Immature natural killer cell (primary cell): ENCODE data around the gene BFSP1. TPM values are rescaled to one million over a fixed set of nuclear protein-coding genes. Genes with fewer than 3 reads are reported as not detected.

Experiments used
- DNase-seq, 3 donors: peaks; one replicate each; pipeline ENCODE4 v3.0.0; 2022; ENCODE audit warnings: mixed read lengths in 1 of 3
- H3K27ac Mint-ChIP-seq, 6 donors: one replicate each; pipeline ENCODE4 v1.8.0; 2020; ENCODE audit warnings: mixed read lengths in 6 of 6, mild to moderate bottlenecking in 5 of 6, inconsistent platforms in 4 of 6, moderate library complexity in 3 of 6
- H3K27me3 Mint-ChIP-seq, 3 donors: one replicate each; pipeline ENCODE4 v1.8.0; 2020 to 2021; ENCODE audit warnings: low read depth in 3 of 3, mild to moderate bottlenecking in 3 of 3, mixed read lengths in 3 of 3, moderate library complexity in 3 of 3, inconsistent platforms in 1 of 3
- H3K36me3 Mint-ChIP-seq, 3 donors: one replicate each; pipeline ENCODE4 v1.8.0; 2020; ENCODE audit warnings: mixed read lengths in 3 of 3, inconsistent platforms in 2 of 3, mild to moderate bottlenecking in 2 of 3
- H3K4me1 Mint-ChIP-seq, 2 donors: one replicate each; pipeline ENCODE4 v1.8.0; 2020; ENCODE audit warnings: inconsistent platforms in 2 of 2, mild to moderate bottlenecking in 2 of 2, mixed read lengths in 2 of 2, moderate library complexity in 1 of 2
- H3K4me3 Mint-ChIP-seq, 5 donors: one replicate each; pipeline ENCODE4 v1.8.0; 2020; ENCODE audit warnings: mild to moderate bottlenecking in 5 of 5, mixed read lengths in 5 of 5, inconsistent platforms in 3 of 5, moderate library complexity in 3 of 5
- H3K9me3 Mint-ChIP-seq, 6 donors: one replicate each; pipeline ENCODE4 v1.8.0; 2020; ENCODE audit warnings: mild to moderate bottlenecking in 6 of 6, mixed read lengths in 6 of 6, inconsistent platforms in 4 of 6, moderate library complexity in 3 of 6
- polyA plus RNA-seq, 3 donors: library from polyadenylated mRNA; unstranded; fragments of 300-500 nt; fragmentation: Illumina TruSeq; gene quantifications; one replicate each; pipeline ENCODE4 v1.2.3, GENCODE V29; 2021

Gene BFSP1
- polyA plus RNA-seq, 3 donors from 2014 or later = 4.8 to 6.6 (median 5.8) TPM

- peaks cover 9 to 21% (median 9%) of the 10 kb centered on the region in 3 donors for H3K27me3 Mint-ChIP-seq
- DNase-seq = no peak
- H3K27ac Mint-ChIP-seq = no peak overlapping the region
- no peaks in the 10 kb centered on the region for H3K9me3 Mint-ChIP-seq
- H3K4me3 Mint-ChIP-seq = no peak overlapping the region
- H3K36me3 Mint-ChIP-seq = peaks cover 0 to 8% (median 0%) of the 10 kb centered on the region in 3 donors
- peaks cover 14 to 16% of the 10 kb centered on the region in 2 donors for H3K4me1 Mint-ChIP-seq
Measured at GRCh38 chr20:17566345-17566744, 35.2 kb upstream of the BFSP1 start.

DNA sequence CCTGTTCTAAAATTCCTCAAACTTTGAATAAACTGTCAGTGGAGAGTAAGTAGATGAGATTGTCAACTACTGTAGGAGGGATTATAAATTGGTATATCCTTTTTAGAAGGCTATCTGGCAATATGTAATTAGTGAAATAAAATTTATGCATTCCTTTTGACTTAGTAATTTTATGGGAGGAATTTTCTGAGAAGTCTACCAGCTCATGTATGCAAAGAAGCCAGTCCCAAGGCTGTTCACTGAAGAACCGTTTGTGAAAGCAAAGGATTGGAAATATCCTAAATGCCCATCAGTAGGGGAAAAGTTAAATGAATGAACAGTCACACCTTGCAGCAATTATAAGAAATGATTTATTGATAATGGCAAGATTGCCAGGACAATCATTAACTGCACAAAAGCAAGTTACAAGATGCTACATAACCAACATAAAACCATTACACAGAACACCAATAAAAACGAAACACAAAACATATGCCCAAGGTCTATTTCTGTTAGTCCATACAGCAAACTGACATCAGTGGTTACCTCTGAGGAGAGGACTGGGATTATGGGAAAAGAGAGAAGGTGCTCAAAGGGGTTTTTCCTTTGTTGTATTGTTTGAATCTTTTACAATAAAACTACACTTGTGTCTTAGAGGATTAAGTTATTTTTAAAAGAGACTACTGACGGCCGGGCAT, 34.1 kb upstream of the BFSP1 start:
- Mint-ChIP-seq H3K9me3 (no peaks in the 10 kb centered on the region), H3K4me1 (peaks cover 6 to 7% of the 10 kb centered on the region in 2 donors), H3K4me3 (no peak overlapping the region), H3K27ac (no peak overlapping the region), H3K27me3 (peaks cover 6 to 14% (median 9%) of the 10 kb centered on the region in 3 donors), H3K36me3 (peaks cover 0 to 9% (median 0%) of the 10 kb centered on the region in 3 donors)
- no peak for DNase-seq

DNA sequence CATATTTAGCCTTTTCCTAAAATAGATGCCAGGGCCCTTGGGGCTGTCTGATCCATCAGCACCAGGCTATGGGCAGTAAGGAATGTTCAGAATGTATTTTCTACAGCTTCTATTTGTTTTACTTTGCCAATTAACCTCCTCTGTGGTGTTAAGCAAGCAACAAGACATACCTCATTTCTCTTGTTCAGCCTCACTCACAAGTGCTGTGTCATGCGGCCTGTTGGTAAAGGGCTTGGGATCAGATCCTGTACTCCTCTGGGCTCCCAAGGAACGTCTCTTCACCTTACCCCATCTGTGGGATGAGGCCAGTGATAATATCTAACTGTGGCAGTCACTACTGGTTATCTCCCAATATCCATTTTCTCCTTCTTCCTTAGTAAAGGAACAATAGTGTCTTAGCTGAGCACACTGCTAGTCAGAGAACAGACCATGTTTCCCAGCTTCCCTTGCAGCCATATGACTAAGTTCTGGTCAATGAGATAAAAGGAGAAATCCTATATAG, 31.7 kb upstream of the BFSP1 start:
- H3K9me3 Mint-ChIP-seq = no peaks in the 10 kb centered on the region
- no peak overlapping the region for H3K4me3 Mint-ChIP-seq
- H3K4me1 Mint-ChIP-seq = peaks cover 0 to 2% of the 10 kb centered on the region in 2 donors
- no peak overlapping the region for H3K27ac Mint-ChIP-seq
- peaks cover 0 to 11% (median 0%) of the 10 kb centered on the region in 3 donors for H3K36me3 Mint-ChIP-seq
- peaks cover 1 to 6% (median 4%) of the 10 kb centered on the region in 3 donors for H3K27me3 Mint-ChIP-seq
- DNase-seq = no peak

GRCh38 chr20:17560344-17561074, 29.3 kb upstream of the BFSP1 start:
- H3K4me1 Mint-ChIP-seq = peaks cover 0 to 2% of the 10 kb centered on the region in 2 donors
- no peak for DNase-seq
- H3K9me3 Mint-ChIP-seq = no peaks in the 10 kb centered on the region
- peaks cover 0 to 4% (median 4%) of the 10 kb centered on the region in 3 donors for H3K27me3 Mint-ChIP-seq
- H3K4me3 Mint-ChIP-seq = no peak overlapping the region
- H3K36me3 Mint-ChIP-seq = peaks cover 0 to 7% (median 0%) of the 10 kb centered on the region in 3 donors
- peak overlapping the region in 1 of 6 donors; percentile 5 for H3K27ac Mint-ChIP-seq

GRCh38 chr20:17559338-17559737, 28.2 kb upstream of the BFSP1 start:
- Mint-ChIP-seq H3K4me1 (peaks cover 0 to 2% of the 10 kb centered on the region in 2 donors), H3K4me3 (no peak overlapping the region), H3K27me3 (peaks cover 0 to 4% (median 2%) of the 10 kb centered on the region in 3 donors), H3K36me3 (peaks cover 0 to 3% (median 0%) of the 10 kb centered on the region in 3 donors), H3K27ac (no peak overlapping the region), H3K9me3 (no peaks in the 10 kb centered on the region)
- DNase-seq = no peak

GRCh38 chr20:17558941-17559304, 27.7 kb upstream of the BFSP1 start:
- DNase-seq = no peak
- Mint-ChIP-seq H3K4me1 (peaks cover 0 to 2% of the 10 kb centered on the region in 2 donors), H3K27ac (no peak overlapping the region)

GRCh38 chr20:17558154-17558940, 27.2 kb upstream of the BFSP1 start:
- Mint-ChIP-seq H3K9me3 (no peaks in the 10 kb centered on the region), H3K4me3 (no peak overlapping the region), H3K27me3 (peaks cover 0 to 4% (median 2%) of the 10 kb centered on the region in 3 donors), H3K27ac (no peak overlapping the region), H3K4me1 (peaks cover 0 to 2% of the 10 kb centered on the region in 2 donors), H3K36me3 (peaks cover 0 to 3% (median 0%) of the 10 kb centered on the region in 3 donors)
- no peak for DNase-seq

More at GRCh38 chr20:17558941-17559304, 27.7 kb upstream of the BFSP1 start:
- no peak overlapping the region for H3K4me3 Mint-ChIP-seq
- no peaks in the 10 kb centered on the region for H3K9me3 Mint-ChIP-seq
- H3K27me3 Mint-ChIP-seq = peaks cover 0 to 4% (median 2%) of the 10 kb centered on the region in 3 donors
- peaks cover 0 to 3% (median 0%) of the 10 kb centered on the region in 3 donors for H3K36me3 Mint-ChIP-seq

DNA sequence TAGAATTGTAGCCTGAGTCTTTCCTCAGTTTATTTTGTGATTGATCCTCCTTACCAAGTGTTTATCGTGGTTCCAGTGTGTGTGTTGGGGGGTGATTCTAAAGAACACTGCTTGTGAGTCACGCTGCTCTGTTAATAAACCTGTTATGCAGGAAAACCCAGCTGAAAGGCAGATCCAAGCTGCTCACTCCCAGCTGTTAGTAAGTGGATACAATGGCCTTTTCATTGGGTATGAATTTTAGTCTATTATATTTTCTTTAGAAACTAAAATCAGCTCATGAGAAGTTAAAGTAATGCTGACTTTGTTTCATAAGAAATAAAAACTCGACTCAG, 26.5 kb upstream of the BFSP1 start:
- DNase-seq = no peak
- Mint-ChIP-seq H3K27me3 (peaks cover 0 to 2% (median 2%) of the 10 kb centered on the region in 3 donors), H3K36me3 (peaks cover 0 to 3% (median 0%) of the 10 kb centered on the region in 3 donors), H3K9me3 (no peaks in the 10 kb centered on the region), H3K4me1 (peaks cover 0 to 2% of the 10 kb centered on the region in 2 donors), H3K27ac (no peak overlapping the region), H3K4me3 (no peak overlapping the region)

GRCh38 chr20:17556837-17557674, 25.9 kb upstream of the BFSP1 start:
- Mint-ChIP-seq H3K4me1 (peaks cover 0 to 2% of the 10 kb centered on the region in 2 donors), H3K9me3 (no peaks in the 10 kb centered on the region), H3K27ac (no peak overlapping the region), H3K27me3 (peaks cover 0 to 2% (median 2%) of the 10 kb centered on the region in 3 donors), H3K4me3 (no peak overlapping the region), H3K36me3 (peaks cover 0 to 3% (median 0%) of the 10 kb centered on the region in 3 donors)
- DNase-seq = no peak

DNA sequence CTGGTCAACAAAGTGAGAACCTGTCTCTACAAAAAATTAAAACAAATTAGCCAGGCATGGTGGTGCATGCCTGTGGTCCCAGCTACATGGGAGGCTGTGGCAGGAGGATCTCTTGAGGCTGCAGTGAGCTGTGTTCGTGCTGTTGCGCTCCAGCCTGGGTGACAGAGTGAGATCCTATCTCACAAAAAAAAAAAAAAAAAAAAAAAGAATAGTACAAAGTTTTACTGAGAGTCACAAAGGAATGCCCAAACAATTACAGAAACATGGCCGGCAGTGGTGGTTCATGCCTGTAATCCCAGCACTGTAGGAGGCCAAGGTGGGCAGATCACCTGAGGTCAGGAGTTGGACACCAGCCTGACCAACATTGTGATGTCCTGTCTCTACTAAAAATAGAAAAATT, 23.9 kb upstream of the BFSP1 start:
- no peak for DNase-seq
- Mint-ChIP-seq H3K9me3 (no peaks in the 10 kb centered on the region), H3K27ac (no peak overlapping the region), H3K36me3 (no peaks in the 10 kb centered on the region), H3K27me3 (peaks cover 0 to 2% (median 0%) of the 10 kb centered on the region in 3 donors), H3K4me1 (peaks cover 0 to 2% of the 10 kb centered on the region in 2 donors), H3K4me3 (no peak overlapping the region)

- no peak for DNase-seq
- Mint-ChIP-seq H3K4me3 (no peak overlapping the region), H3K36me3 (no peaks in the 10 kb centered on the region), H3K27ac (no peak overlapping the region), H3K9me3 (no peaks in the 10 kb centered on the region), H3K4me1 (no peaks in the 10 kb centered on the region), H3K27me3 (peaks cover 0 to 9% (median 2%) of the 10 kb centered on the region in 3 donors)
Measured at GRCh38 chr20:17549131-17549530, 18.0 kb upstream of the BFSP1 start.

DNA sequence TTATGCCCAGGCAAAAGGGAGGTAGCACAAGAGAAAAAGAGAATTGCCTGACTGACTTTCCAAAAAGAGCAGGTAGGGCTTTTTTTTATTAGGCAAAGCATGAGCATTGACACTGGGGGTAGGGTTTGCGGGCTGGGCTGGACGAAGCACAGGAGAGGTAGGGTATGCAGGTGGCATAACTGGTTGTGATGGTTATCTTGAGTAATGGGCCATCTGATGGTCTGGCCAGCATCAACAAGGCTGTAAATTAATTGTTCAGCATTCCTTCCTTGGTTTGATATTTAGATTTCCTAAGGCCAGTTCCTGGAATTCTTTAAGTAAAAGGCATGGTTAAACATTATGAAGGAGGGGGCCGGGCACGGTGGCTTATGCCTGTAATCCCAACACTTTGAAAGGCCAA, 13.9 kb upstream of the BFSP1 start:
- Mint-ChIP-seq H3K4me1 (no peaks in the 10 kb centered on the region), H3K9me3 (no peaks in the 10 kb centered on the region), H3K27ac (no peak overlapping the region), H3K27me3 (peaks cover 0 to 12% (median 4%) of the 10 kb centered on the region in 3 donors), H3K4me3 (no peak overlapping the region), H3K36me3 (peaks cover 0 to 4% (median 0%) of the 10 kb centered on the region in 3 donors)
- DNase-seq = no peak
